Sigmoid colon (tissue), 3 donors: Measurements from ENCODE around the gene MAGI2.

Source experiments
- CTCF ChIP-seq, 4 experiments: fragments of 450-650 bp in 3 of 4; fragments of 200-600 bp in 1 of 4; IDR thresholded peaks; one replicate each; pipeline ENCODE4 v1.5.1; 2016 to 2019; ENCODE audit warnings: antibody characterized with exemption in 4 of 4, mild to moderate bottlenecking in 3 of 4, moderate library complexity in 2 of 4
- POLR2A ChIP-seq, 2 donors: fragments of 450-650 bp; IDR thresholded peaks; one replicate each; pipeline ENCODE4 v1.6.1; 2016; ENCODE audit warnings: antibody characterized with exemption in 2 of 2, mild to moderate bottlenecking in 2 of 2, moderate library complexity in 2 of 2

DNA sequence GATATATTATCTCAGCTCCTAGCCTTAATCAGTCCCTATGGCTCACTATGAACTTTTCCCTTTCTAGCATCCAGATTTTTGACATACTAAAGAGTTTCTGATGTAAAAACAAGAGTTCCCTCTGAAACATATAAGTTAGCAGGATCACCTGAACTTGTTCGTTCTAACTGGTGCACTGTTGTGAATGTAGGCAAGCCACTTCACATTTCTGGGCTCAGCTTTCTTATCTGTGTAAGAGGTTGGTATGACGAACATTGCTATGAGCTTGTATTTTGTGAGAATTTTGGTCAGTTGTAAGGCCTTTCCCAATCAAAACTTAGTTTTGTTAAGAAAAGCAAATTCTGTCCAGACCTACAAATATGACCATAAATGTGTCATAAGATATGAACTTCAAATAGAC, 46.1 kb downstream of the MAGI2 start:
- TF ChIP-seq POLR2A (IDR thresholded peaks at IDR 0.05): no peak
- no peak for TF ChIP-seq CTCF (IDR thresholded peaks at IDR 0.05)
